OCI-LY3 (cell line): ENCODE measurements around the gene FAM120A.

Source experiments
- EZH2phosphoT487 ChIP-seq: fragments of 200-600 bp; shearing (Covaris generic); IDR thresholded peaks from 2 replicates; pipeline ENCODE4 v1.6.1; 2018; ENCODE audit warnings: antibody characterized with exemption, mixed run types, low read depth
- TF ChIP-seq, protein P1 (sequence below): fragments of 200-600, 300-600 bp; sonication (generic); IDR thresholded peaks from 2 replicates; pipeline ENCODE4 v1.5.1; 2014; ENCODE audit warnings: antibody characterized with exemption, low read length, low read depth

DNA sequence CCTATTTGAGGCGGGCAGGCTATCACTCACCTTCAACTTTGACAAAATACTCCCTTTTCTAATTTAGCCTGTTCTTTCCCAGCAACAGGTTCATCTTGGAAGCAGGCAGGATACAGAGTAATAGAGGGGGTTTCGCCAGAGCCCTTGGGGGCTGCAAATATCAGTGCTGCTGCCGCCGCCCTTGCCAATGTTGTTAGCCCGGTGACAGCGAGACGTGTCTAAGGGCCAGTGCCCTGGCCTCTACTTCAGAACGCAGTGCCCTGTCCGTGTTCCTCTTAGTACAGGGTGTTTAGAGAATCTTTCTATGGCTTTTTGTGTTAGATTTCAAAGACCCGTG is 1.2 kb downstream of the FAM120A start:
- TF ChIP-seq, protein P1, sequence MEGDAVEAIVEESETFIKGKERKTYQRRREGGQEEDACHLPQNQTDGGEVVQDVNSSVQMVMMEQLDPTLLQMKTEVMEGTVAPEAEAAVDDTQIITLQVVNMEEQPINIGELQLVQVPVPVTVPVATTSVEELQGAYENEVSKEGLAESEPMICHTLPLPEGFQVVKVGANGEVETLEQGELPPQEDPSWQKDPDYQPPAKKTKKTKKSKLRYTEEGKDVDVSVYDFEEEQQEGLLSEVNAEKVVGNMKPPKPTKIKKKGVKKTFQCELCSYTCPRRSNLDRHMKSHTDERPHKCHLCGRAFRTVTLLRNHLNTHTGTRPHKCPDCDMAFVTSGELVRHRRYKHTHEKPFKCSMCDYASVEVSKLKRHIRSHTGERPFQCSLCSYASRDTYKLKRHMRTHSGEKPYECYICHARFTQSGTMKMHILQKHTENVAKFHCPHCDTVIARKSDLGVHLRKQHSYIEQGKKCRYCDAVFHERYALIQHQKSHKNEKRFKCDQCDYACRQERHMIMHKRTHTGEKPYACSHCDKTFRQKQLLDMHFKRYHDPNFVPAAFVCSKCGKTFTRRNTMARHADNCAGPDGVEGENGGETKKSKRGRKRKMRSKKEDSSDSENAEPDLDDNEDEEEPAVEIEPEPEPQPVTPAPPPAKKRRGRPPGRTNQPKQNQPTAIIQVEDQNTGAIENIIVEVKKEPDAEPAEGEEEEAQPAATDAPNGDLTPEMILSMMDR, result no peak
- TF ChIP-seq EZH2phosphoT487, result no peak
